ENCODE measurements around the gene GRIA2. TPM values are rescaled to one million over a fixed set of nuclear protein-coding genes. Genes with fewer than 3 reads are reported as not detected.
"Not testable (repeated sequence)": the region's sequence is repeated elsewhere in the genome, so short reads cannot be mapped to it uniquely, and the experiment has no call there.

The GRIA2 gene
- 1 to 10 TPM in 1 of 2 donors, under 1 TPM in 1; 0.91 to 5.1 TPM for total RNA-seq

DNA sequence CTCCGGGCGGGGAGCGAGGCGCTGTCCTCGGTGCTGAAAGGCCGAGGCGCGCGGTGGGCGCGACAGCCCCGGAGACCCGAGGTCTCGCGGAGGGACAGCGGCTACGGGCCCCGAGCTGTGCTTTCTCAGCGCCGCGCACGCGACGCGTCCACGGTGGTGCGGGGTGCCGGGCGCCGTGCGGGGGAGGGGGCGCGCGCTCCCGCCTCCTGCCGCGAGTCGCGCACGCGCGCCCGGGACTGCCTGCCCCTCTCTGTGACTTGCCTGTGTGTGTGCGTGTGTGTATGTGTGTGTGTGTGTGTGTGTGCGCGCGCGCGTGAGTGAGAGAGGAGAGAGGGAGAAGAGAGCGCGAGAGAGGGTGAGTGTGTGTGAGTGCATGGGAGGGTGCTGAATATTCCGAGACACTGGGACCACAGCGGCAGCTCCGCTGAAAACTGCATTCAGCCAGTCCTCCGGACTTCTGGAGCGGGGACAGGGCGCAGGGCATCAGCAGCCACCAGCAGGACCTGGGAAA, at the start of gene GRIA2:
TSS of gene GRIA2 (plus strand) at position 358 of the 511 bp plus-strand sequence. CDS start 315 bp downstream, outside the sequence.
- DNase-seq (ENCODE audit: low spot score): no peak
- H3K36me3 ChIP-seq: no peaks in the 10 kb centered on the region
- no peak within 1 kb of the TSS for H3K27ac ChIP-seq
- H3K27me3 ChIP-seq (replicated peaks; ENCODE audit: insufficient read depth): peaks cover 14% of the 10 kb centered on the region
- no peaks in the 10 kb centered on the region for H3K9me3 ChIP-seq
- peak within 1 kb of the TSS in 1 of 2 donors; percentile 21 for H3K4me3 ChIP-seq
- intact Hi-C loops (cut with DNase I): loop anchor here (10.0 kb wide), 1 partner anchor 754 kb away; no protein-coding TSS in a partner anchor
- TF ChIP-seq POLR2A (IDR thresholded peaks at IDR 0.05): no peak
- no peak for TF ChIP-seq CTCF (IDR thresholded peaks at IDR 0.05)
- TF ChIP-seq POLR2AphosphoS5 (IDR thresholded peaks at IDR 0.05): no peak
- 4% methylated on average over 54 of the region's 57 CpGs for WGBS
- no peaks in the 10 kb centered on the region for H3K4me1 ChIP-seq (replicated peaks)

GRCh38 chr4:157172011-157172410, 48.5 kb upstream of the GRIA2 start:
- Histone ChIP-seq H3K4me1 (replicated peaks) (no peaks in the 10 kb centered on the region), H3K27ac (no peak overlapping the region), H3K27me3 (replicated peaks; ENCODE audit: insufficient read depth) (no peaks in the 10 kb centered on the region), H3K4me3 (no peak overlapping the region), H3K36me3 (no peaks in the 10 kb centered on the region), H3K9me3 (no peaks in the 10 kb centered on the region)
- WGBS: 12% methylated on average over 3 of the region's 3 CpGs
- no peak for DNase-seq (ENCODE audit: low spot score)
- TF ChIP-seq POLR2A (IDR thresholded peaks at IDR 0.05): no peak
- TF ChIP-seq POLR2AphosphoS5 (IDR thresholded peaks at IDR 0.05): no peak
- peak in 1 of 4 experiments; percentile 14 for TF ChIP-seq CTCF (IDR thresholded peaks at IDR 0.05)
- intact Hi-C loops (cut with DNase I): no loop called here

GRCh38 chr4:157180268-157180667, 40.3 kb upstream of the GRIA2 start:
- H3K27ac ChIP-seq; intact Hi-C loops (cut with DNase I); H3K9me3 ChIP-seq; DNase-seq (ENCODE audit: low spot score); H3K27me3 ChIP-seq (replicated peaks; ENCODE audit: insufficient read depth); H3K4me1 ChIP-seq (replicated peaks); H3K36me3 ChIP-seq; H3K4me3 ChIP-seq: not testable (repeated sequence)
- WGBS: 70% methylated on average over 14 of the region's 14 CpGs

DNA sequence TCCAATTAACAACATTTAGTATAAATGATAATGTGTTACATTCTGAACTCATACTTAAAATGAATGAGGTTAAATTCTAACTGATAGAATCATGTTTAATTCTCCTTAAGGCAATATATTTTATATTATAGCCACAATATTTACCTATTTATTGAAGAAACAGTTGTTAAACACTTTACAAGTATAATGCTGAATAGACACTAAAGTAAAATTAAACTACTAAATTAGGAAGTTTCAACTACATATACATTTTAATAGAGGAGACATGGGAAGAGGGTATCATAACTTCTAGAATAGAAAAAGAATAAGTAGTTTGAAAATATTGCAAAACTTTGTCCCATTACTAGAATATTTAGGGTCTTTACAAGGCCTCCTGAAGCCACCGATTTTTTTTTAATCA, 36.2 kb upstream of the GRIA2 start:
- no peaks in the 10 kb centered on the region for H3K4me1 ChIP-seq (replicated peaks)
- no peak overlapping the region for H3K4me3 ChIP-seq
- intact Hi-C loops (cut with DNase I): no loop called here
- H3K36me3 ChIP-seq: no peaks in the 10 kb centered on the region
- no peak overlapping the region for H3K27ac ChIP-seq
- 86% methylated on average over 1 of the region's 1 CpG for WGBS
- H3K9me3 ChIP-seq: no peaks in the 10 kb centered on the region
- TF ChIP-seq POLR2A (IDR thresholded peaks at IDR 0.05) (no peak), CTCF (IDR thresholded peaks at IDR 0.05) (no peak), POLR2AphosphoS5 (IDR thresholded peaks at IDR 0.05) (no peak)
- no peak for DNase-seq (ENCODE audit: low spot score)
- no peaks in the 10 kb centered on the region for H3K27me3 ChIP-seq (replicated peaks; ENCODE audit: insufficient read depth)

GRCh38 chr4:157185363-157185762, 35.2 kb upstream of the GRIA2 start:
- intact Hi-C loops (cut with DNase I): no loop called here
- Histone ChIP-seq H3K4me1 (replicated peaks) (no peaks in the 10 kb centered on the region), H3K27ac (no peak overlapping the region), H3K4me3 (no peak overlapping the region), H3K27me3 (replicated peaks; ENCODE audit: insufficient read depth) (no peaks in the 10 kb centered on the region), H3K9me3 (no peaks in the 10 kb centered on the region), H3K36me3 (no peaks in the 10 kb centered on the region)
- no peak for DNase-seq (ENCODE audit: low spot score)
- TF ChIP-seq POLR2A (IDR thresholded peaks at IDR 0.05): no peak

DNA sequence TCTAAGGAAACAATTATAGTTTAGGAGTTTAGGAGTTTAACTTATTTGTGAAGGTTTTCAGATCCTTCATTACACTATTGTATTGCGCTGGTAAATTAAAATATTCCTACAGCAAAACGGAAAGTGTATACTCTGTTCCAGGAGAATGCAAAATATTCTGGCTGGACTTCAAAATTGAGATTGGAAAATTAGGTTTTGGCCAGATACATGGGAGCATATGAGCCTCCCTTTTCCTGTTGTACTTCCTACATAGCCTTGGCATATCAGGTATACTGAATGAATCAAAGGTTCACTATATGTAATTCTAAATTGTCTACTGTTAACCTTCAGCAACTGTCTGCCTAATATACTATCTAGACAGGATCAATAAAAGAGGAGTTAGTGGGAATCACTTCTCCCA, 25.2 kb upstream of the GRIA2 start:
- intact Hi-C loops (cut with DNase I): no loop called here
- H3K27me3 ChIP-seq (replicated peaks; ENCODE audit: insufficient read depth): no peaks in the 10 kb centered on the region
- TF ChIP-seq POLR2A (IDR thresholded peaks at IDR 0.05): no peak
- TF ChIP-seq CTCF (IDR thresholded peaks at IDR 0.05): no peak
- no peak for TF ChIP-seq POLR2AphosphoS5 (IDR thresholded peaks at IDR 0.05)
- no peaks in the 10 kb centered on the region for H3K36me3 ChIP-seq
- H3K27ac ChIP-seq: no peak overlapping the region
- no peak for DNase-seq (ENCODE audit: low spot score)
- H3K4me3 ChIP-seq: no peak overlapping the region
- 91% methylated on average over 2 of the region's 2 CpGs for WGBS
- no peaks in the 10 kb centered on the region for H3K9me3 ChIP-seq
- no peaks in the 10 kb centered on the region for H3K4me1 ChIP-seq (replicated peaks)
